ENCODE measurements around the gene FTCD.

The FTCD gene

GRCh38 chr21:46156378-46156645, 933 bp upstream of the FTCD start:
- no CpG with 5 or more reads among the region's 7 CpGs for WGBS (ENCODE audit: extremely low coverage, insufficient coverage, insufficient read length)
- Histone ChIP-seq H4K91ac (ENCODE audit: low read depth, low read length) (no peak overlapping the region), H4K12ac (ENCODE audit: low read depth, low read length) (no peak overlapping the region)

DNA sequence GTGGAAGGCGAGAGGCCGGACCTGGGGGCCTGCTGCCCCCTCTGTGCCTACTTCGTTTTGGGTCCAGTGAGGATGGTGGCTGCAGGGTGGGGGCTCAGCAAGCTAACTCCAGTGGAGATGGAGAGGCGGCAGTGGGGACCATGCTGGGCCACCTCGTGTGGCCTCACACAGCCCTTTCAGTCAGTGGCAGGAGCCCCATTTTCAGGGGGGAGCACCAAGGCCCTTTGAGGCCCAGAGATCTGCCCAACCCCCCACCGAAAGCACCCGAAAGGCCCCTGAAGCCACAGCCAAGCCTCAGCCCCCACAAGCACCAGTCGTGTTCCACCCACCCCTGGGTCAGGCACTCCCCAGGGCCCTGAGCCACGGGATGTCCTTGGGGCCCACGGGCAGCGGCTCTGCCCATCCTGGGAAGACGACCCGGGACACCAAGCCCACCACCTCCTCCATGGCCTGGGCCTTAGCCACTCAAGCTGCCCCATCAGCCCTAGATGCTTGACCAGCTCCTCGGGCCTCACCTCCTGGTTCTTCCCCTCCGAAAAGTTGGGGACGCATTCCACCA, 345 bp downstream of the FTCD start:
- Histone ChIP-seq H3K27me3 (ENCODE audit: insufficient read depth, low read length) (no peaks in the 10 kb centered on the region), H2AFZ (ENCODE audit: insufficient read depth, low read length, poor library complexity) (no peak overlapping the region), H3K4me2 (ENCODE audit: low read length) (no peak overlapping the region), H4K8ac (ENCODE audit: low read depth, low read length) (no peak overlapping the region), H3K79me2 (ENCODE audit: control insufficient read depth, insufficient read depth, low read length, poor library complexity) (peaks cover 2% of the 10 kb centered on the region), H3K36me3 (ENCODE audit: control insufficient read depth in 1 of 2, insufficient read depth in 2 of 2, low read length in 2 of 2) (peaks cover 0 to 5% of the 10 kb centered on the region in 2 experiments), H2BK120ac (ENCODE audit: insufficient read depth, low read length, poor library complexity) (no peak overlapping the region), H3K23ac (ENCODE audit: low read length) (no peak overlapping the region), H3K9ac (ENCODE audit: low read length) (no peak overlapping the region), H3K4me1 (ENCODE audit: control insufficient read depth in 1 of 2, insufficient read depth in 2 of 2, low read length in 2 of 2) (peaks cover 6 to 13% of the 10 kb centered on the region in 2 experiments), H2BK5ac (ENCODE audit: low read depth, low read length, poor library complexity) (no peak overlapping the region), H3K9me3 (ENCODE audit: insufficient read depth, low read depth, low read length) (no peaks in the 10 kb centered on the region), H4K91ac (ENCODE audit: low read depth, low read length) (no peak overlapping the region), H2AK5ac (ENCODE audit: low read length) (no peak overlapping the region), H4K12ac (ENCODE audit: low read depth, low read length) (no peak overlapping the region), H3K4me3 (ENCODE audit: low read depth, low read length) (no peak overlapping the region), H3K79me1 (ENCODE audit: low read length) (no peaks in the 10 kb centered on the region), H3K27ac (ENCODE audit: low read depth, low read length) (no peak overlapping the region), H2BK12ac (ENCODE audit: low read length) (no peak overlapping the region), H3K4ac (ENCODE audit: low read depth, low read length) (no peak overlapping the region), H3K18ac (ENCODE audit: low read length) (no peak overlapping the region), H3K14ac (ENCODE audit: low read length) (no peak overlapping the region)
- no peak for DNase-seq
- WGBS (ENCODE audit: extremely low coverage, insufficient coverage, insufficient read length): no CpG with 5 or more reads among the region's 16 CpGs

More at GRCh38 chr21:46156378-46156645, 933 bp upstream of the FTCD start:
- Histone ChIP-seq H3K27me3 (ENCODE audit: insufficient read depth, low read length) (no peaks in the 10 kb centered on the region), H4K8ac (ENCODE audit: low read depth, low read length) (no peak overlapping the region), H3K4me2 (ENCODE audit: low read length) (no peak overlapping the region), H2BK120ac (ENCODE audit: insufficient read depth, low read length, poor library complexity) (no peak overlapping the region), H3K4me1 (ENCODE audit: control insufficient read depth in 1 of 2, insufficient read depth in 2 of 2, low read length in 2 of 2) (peaks cover 6 to 13% of the 10 kb centered on the region in 2 experiments), H3K9ac (ENCODE audit: low read length) (no peak overlapping the region), H3K79me1 (ENCODE audit: low read length) (no peaks in the 10 kb centered on the region), H3K79me2 (ENCODE audit: control insufficient read depth, insufficient read depth, low read length, poor library complexity) (peaks cover 2% of the 10 kb centered on the region), H3K9me3 (ENCODE audit: insufficient read depth, low read depth, low read length) (peaks cover 4% of the 10 kb centered on the region), H3K27ac (ENCODE audit: low read depth, low read length) (no peak overlapping the region), H3K18ac (ENCODE audit: low read length) (no peak overlapping the region), H2BK5ac (ENCODE audit: low read depth, low read length, poor library complexity) (no peak overlapping the region), H2AFZ (ENCODE audit: insufficient read depth, low read length, poor library complexity) (no peak overlapping the region), H3K36me3 (ENCODE audit: control insufficient read depth in 1 of 2, insufficient read depth in 2 of 2, low read length in 2 of 2) (peaks cover 6 to 9% of the 10 kb centered on the region in 2 experiments), H3K4ac (ENCODE audit: low read depth, low read length) (no peak overlapping the region), H3K23ac (ENCODE audit: low read length) (no peak overlapping the region), H3K4me3 (ENCODE audit: low read depth, low read length) (peak overlapping the region; percentile 14), H2BK12ac (ENCODE audit: low read length) (no peak overlapping the region), H3K14ac (ENCODE audit: low read length) (no peak overlapping the region), H2AK5ac (ENCODE audit: low read length) (no peak overlapping the region)
- no peak for DNase-seq

- Histone ChIP-seq H3K79me1 (ENCODE audit: low read length) (no peaks in the 10 kb centered on the region), H3K4me3 (ENCODE audit: low read depth, low read length) (no peak overlapping the region), H2AK5ac (ENCODE audit: low read length) (no peak overlapping the region), H3K4ac (ENCODE audit: low read depth, low read length) (no peak overlapping the region), H4K12ac (ENCODE audit: low read depth, low read length) (no peak overlapping the region), H3K4me1 (ENCODE audit: control insufficient read depth in 1 of 2, insufficient read depth in 2 of 2, low read length in 2 of 2) (peaks cover 6 to 13% of the 10 kb centered on the region in 2 experiments), H4K91ac (ENCODE audit: low read depth, low read length) (no peak overlapping the region), H2BK120ac (ENCODE audit: insufficient read depth, low read length, poor library complexity) (no peak overlapping the region), H2AFZ (ENCODE audit: insufficient read depth, low read length, poor library complexity) (no peak overlapping the region), H3K18ac (ENCODE audit: low read length) (no peak overlapping the region), H3K27ac (ENCODE audit: low read depth, low read length) (no peak overlapping the region), H4K8ac (ENCODE audit: low read depth, low read length) (no peak overlapping the region), H3K9me3 (ENCODE audit: insufficient read depth, low read depth, low read length) (no peaks in the 10 kb centered on the region), H2BK12ac (ENCODE audit: low read length) (no peak overlapping the region), H3K27me3 (ENCODE audit: insufficient read depth, low read length) (no peaks in the 10 kb centered on the region), H3K14ac (ENCODE audit: low read length) (no peak overlapping the region), H2BK5ac (ENCODE audit: low read depth, low read length, poor library complexity) (no peak overlapping the region), H3K23ac (ENCODE audit: low read length) (no peak overlapping the region), H3K36me3 (ENCODE audit: control insufficient read depth in 1 of 2, insufficient read depth in 2 of 2, low read length in 2 of 2) (peaks cover 0 to 5% of the 10 kb centered on the region in 2 experiments), H3K9ac (ENCODE audit: low read length) (no peak overlapping the region), H3K79me2 (ENCODE audit: control insufficient read depth, insufficient read depth, low read length, poor library complexity) (peaks cover 2% of the 10 kb centered on the region), H3K4me2 (ENCODE audit: low read length) (no peak overlapping the region)
- no CpG with 5 or more reads among the region's 39 CpGs for WGBS (ENCODE audit: extremely low coverage, insufficient coverage, insufficient read length)
- no peak for DNase-seq
These were observed 1.0 kb downstream of the FTCD start for GRCh38 chr21:46154155-46154954.

DNA sequence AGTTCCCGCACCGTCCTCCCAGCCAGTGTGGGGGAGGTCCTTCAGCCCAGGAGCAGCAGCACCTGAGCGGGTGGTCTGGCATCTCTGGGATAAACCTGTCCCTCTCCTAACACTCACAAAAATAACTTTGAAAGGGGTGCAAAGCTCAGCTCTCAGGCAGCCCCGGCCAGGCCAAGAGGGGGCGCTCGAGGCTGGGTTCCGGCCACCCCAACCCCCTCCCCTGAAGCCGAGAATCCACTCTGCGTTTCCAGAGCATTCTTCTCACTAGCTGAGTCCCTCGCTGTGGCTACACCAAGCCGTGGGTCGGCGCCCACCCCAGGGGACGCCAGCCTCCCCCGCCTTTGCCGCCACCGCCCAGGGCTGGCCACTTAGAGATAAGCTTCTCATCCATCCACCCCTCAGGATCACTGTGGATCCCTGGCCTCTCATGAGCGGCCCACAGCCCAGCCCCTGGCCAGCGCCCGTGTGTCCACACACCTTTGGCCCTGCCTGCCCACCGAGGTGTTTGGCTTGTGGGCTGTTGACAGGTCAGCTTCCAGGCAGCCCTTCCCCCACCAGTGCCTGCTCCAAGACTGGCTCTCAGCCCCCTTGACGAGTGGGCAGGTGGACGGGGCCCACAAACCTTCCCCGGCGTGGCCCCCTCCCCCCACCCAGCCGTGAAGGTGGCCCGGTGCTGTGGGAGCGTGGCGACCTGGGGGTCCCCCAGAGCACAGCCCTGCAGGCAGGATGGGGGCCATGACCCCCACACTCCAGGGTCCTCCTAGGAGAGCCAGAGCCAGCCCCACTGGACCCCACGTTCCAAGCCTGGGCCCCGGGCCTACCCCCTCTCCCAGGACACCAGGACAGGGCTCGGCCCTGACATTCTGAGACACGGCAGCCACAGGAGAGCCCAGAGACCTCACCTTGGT, 1.9 kb downstream of the FTCD start:
- Histone ChIP-seq H3K9me3 (ENCODE audit: insufficient read depth, low read depth, low read length) (no peaks in the 10 kb centered on the region), H3K23ac (ENCODE audit: low read length) (no peak overlapping the region), H3K27me3 (ENCODE audit: insufficient read depth, low read length) (no peaks in the 10 kb centered on the region), H3K4me2 (ENCODE audit: low read length) (peak overlapping the region; percentile 20), H2AFZ (ENCODE audit: insufficient read depth, low read length, poor library complexity) (peak overlapping the region; percentile 33), H3K4me1 (ENCODE audit: control insufficient read depth in 1 of 2, insufficient read depth in 2 of 2, low read length in 2 of 2) (peaks cover 6 to 13% of the 10 kb centered on the region in 2 experiments), H4K8ac (ENCODE audit: low read depth, low read length) (peak overlapping the region; percentile 11), H2BK120ac (ENCODE audit: insufficient read depth, low read length, poor library complexity) (peak overlapping the region; percentile 0), H3K79me2 (ENCODE audit: control insufficient read depth, insufficient read depth, low read length, poor library complexity) (peaks cover 2% of the 10 kb centered on the region), H3K4ac (ENCODE audit: low read depth, low read length) (no peak overlapping the region), H3K79me1 (ENCODE audit: low read length) (no peaks in the 10 kb centered on the region), H3K9ac (ENCODE audit: low read length) (no peak overlapping the region), H3K4me3 (ENCODE audit: low read depth, low read length) (no peak overlapping the region), H3K27ac (ENCODE audit: low read depth, low read length) (no peak overlapping the region), H4K12ac (ENCODE audit: low read depth, low read length) (no peak overlapping the region), H3K14ac (ENCODE audit: low read length) (peak overlapping the region; percentile 37), H2BK12ac (ENCODE audit: low read length) (peak overlapping the region; percentile 12), H3K36me3 (ENCODE audit: control insufficient read depth in 1 of 2, insufficient read depth in 2 of 2, low read length in 2 of 2) (peaks cover 0 to 5% of the 10 kb centered on the region in 2 experiments), H4K91ac (ENCODE audit: low read depth, low read length) (peak overlapping the region; percentile 3), H3K18ac (ENCODE audit: low read length) (peak overlapping the region; percentile 27), H2AK5ac (ENCODE audit: low read length) (peak overlapping the region; percentile 55), H2BK5ac (ENCODE audit: low read depth, low read length, poor library complexity) (no peak overlapping the region)
- no peak for DNase-seq
- no CpG with 5 or more reads among the region's 33 CpGs for WGBS (ENCODE audit: extremely low coverage, insufficient coverage, insufficient read length)
